Stimulated activated CD8-positive, alpha-beta memory T cell treated with anti-CD3 and anti-CD28 coated beads, Interleukin-4, amount 100 ng/mL, for 1 hour (primary cell): ENCODE data around the gene ABO.
"Not testable (repeated sequence)": the region's sequence is repeated elsewhere in the genome, so short reads cannot be mapped to it uniquely, and the experiment has no call there.

Source experiments
- DNase-seq, 2 donors: peaks; one replicate each; pipeline ENCODE4 v3.0.0-alpha.2; 2020; ENCODE audit warnings: low read depth in 2 of 2, low spot score in 1 of 2

Gene ABO

DNA sequence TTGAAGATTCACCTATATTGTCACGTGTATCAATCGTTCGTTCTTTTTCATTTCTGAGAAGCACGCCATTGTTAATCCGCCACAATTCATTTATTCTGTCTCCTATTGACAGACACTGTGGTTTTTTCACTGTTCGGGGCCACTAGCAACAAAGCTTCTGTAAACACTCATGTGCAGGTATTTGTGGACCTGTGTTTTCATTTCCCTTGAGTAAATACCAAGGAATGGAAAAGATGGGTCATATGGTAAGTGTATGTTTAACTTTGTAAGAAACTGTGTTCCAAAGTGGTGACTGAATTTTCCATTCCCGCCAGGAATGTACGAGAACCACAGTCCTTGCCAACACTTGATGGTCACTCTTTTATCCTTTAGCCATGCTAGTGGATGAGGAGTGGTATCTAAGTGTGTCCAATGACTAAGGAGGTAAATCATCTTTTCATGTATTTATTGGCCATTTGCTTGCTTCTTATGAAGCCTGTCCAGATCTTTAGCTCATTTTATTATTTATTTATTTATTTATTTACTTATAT is 10.7 kb downstream of the ABO start:
- no peak for DNase-seq

DNA sequence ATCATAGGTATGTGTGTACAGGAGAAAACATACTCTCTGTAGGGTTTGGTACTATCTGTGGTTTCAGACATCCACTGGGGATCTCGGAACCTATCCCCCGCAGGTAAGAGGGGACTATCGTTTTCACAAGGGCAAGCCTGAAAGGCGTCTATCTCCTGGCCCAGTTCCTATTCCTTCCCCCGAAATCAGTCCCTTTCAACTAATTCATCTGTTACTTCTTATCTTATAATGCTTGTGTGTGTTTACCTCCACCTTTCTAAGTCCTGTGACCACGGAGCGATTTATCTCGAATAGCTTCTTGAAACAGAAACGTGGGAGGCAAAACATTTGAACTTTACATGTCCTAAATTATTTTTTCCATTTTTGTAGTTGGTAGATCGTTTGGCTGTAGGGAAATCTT is 11.4 kb downstream of the ABO start:
- DNase-seq, result no peak

DNA sequence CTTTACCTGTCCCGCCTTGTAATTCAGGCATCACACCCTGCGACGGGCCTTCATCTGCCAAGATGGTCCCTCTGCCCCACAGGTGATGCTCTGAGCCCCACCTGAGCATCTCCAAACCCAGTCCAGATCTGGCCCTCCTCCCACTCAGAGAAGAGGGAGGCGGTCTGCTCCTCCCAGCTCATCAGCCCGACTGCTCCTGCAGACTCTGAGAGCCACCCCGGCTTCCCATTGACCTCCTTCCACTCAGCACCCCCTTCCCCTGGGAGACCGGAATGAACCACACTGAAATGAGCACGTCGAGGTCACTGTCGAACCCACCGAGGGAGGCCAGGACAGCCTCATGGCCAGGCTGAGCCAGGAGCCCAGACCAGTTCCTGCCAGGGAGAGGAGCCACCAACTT is 12.8 kb downstream of the ABO start:
- no peak for DNase-seq

DNA sequence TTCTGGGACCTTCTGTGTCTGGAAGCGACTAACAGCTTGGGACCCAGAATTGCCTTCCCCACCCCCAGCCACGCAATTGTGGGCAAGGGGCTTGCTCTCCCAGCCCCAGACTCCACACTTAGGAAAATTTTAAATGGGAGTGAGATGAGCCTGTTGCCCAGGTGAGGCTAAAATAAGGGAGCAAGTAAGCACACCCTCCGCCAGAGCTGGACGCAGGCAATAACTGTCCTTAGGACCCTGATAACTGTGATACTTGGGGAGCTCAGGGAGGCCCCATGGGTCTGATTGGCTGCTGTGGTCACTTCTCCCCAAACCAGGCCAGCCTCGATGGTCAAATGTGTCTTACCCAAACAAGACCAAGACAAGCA is 13.3 kb downstream of the ABO start:
- no peak for DNase-seq

DNA sequence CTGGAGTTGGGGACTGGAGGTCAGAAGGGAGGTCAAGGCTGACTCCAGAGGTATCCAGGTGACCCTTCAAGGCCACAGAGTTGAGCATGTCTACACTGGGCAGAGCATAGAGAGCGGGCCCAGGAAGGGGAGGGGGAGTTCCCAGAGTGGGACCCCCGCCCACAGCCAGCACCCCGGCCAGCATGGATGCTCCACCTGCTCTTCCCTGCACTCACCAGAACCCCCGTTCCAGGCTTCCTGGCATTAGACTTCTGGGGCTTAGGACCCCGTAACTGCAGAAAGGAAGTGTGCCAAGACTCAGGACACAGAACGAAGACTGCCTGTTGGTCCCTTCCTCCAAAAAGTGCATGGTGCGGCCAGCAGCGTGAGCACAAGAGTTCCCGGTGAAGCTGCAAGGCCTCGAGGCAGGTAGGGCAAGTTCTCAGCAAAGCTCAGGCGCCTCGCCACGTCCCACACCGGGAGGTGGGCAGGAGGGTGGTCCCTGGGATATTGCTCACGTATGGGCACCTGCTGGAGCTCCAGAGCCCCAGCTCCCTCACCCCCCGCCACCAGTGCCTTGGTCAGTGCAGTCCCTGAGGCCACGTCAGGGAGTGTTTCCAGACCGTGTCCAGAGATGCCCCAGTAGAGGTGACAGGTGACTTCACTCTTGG is 13.8 kb downstream of the ABO start:
- DNase-seq, result no peak

DNA sequence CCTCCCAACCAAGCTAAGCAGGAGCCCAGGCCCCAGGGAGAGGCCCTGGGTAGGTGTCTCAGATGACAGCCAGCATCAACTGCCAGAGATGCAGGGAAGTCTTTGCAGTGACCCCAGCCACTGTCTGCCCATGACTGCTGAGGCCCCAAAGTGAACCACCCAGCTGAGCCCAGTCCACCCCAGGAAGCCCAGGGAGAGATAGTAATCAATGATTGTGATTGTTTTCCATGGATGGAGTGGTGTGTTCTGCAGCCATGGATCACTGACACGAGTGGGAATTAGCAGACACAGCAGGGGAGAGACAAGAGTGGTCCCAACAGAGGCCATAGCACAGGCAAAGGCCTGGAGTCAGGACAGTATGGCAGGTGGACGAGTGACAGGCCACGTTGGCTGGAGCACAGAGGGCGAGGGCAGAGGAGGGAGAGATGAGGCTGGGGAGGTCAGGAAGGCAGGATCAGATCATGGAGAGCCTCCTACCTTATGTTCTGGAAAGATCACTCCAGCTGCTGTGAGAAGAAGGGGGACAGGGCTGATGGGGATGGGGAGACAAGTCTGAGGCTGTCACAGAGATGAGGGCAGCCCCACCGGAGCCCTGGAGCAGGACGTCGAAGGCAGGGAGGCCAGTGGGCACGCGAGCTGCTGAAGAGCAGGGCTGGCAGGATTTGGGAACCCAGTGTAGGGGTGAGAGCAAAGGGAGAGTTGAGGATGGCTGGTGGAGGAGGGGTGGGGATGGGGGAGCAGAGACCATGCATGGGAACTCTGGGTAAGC is 14.5 kb downstream of the ABO start:
- DNase-seq, result no peak

DNA sequence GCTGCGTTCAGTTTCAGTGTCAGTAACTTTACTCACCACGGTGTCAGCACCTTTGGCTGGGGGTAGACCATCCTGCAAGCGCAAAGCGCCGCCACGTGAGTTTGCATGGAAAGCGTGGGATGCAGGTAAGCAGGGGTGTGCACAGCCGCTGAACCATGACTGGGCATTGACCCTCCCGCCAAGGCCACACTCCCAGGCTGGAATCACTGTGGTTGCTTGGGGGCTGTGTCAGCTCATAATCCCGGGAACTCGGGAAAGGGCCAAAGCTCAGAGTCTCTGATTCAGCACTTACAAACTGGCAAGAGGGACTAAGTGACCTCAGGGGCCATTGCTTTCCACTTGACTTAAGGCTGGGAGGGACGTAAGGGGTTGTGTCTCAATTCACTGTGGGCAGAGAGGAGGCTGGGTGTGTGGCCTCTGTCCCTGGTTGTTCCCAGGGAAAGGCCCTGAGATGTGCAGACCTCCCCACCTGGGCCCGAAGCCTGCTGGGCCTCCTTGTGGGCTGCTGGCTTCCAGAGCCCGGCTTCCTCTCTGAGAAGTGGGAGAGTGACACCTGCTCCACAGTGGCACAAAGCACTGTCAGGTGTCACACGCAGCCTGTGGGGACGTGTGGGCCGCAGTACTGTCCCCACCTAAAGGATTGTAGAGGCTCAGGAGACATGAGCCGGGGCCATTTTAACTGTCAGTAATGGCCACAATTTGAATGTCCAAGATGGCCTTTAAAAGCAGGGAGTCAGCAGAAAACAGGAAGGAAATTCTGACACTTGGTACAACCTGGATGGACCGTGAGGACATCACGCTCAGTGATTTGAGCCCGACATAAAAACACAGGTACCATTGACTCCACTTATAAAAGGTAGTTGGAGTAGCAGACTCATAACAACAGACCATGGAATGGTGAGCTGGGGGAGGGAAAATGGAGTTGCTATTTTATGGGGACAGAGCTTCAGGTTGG is 16.7 kb downstream of the ABO start:
- no peak for DNase-seq

DNA sequence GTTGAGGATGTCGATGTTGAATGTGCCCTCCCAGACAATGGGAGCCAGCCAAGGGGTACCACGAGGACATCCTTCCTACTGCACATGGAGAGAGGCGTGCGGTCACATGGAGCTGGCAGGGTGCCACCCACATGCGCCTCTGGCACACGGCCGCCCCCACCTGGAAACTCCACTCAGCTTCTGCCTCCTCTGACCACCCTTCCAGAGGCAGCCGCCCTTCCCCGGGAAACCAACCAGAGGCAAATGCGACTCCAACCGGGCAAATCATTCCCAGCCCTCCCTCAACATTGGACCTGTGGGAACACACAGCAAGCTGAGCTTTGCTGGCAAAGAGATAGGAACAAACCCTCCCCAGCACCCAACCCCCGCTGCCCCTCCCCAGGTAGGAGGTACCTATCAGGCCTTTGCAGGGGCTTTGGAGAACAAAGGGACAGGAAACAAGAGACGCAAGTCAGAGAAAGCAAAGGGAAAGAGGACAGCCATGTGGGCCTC is 17.5 kb downstream of the ABO start:
- DNase-seq, result no peak

DNA sequence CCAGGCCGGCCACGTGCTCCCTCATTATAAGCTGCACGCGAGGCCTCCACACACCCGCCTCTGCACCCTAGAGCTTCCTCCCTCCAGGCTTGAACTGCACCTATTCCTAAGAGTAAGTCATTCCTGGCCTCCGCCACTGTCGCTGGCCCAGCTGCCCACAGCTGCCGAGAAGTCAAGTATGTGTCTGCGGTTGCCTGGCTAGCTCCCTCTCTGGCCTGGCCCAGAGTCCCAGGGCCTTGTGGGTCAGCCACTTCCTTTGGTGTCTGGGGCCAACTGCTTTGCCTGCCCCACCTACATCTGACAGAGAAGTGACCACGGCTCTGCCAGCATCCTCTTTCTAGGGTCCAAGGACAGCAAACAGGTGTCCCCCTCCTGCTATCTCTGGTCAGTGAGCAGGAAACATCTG is 18.3 kb downstream of the ABO start:
- DNase-seq, result no peak

DNA sequence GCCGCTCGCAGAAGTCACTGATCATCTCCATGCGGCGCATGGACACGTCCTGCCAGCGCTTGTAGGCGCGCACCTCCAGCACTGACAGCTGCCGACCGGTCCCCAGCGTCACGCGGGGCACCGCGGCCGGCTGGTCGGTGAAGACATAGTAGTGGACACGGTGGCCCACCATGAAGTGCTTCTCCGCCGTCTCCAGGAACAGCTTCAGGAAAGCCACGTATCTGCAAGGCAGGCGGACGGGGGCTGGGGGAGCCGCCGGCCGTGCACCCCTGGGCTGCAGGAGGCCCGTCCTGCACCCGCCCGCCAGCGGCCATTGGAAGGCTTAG is 18.9 kb downstream of the ABO start:
- DNase-seq, result no peak

DNA sequence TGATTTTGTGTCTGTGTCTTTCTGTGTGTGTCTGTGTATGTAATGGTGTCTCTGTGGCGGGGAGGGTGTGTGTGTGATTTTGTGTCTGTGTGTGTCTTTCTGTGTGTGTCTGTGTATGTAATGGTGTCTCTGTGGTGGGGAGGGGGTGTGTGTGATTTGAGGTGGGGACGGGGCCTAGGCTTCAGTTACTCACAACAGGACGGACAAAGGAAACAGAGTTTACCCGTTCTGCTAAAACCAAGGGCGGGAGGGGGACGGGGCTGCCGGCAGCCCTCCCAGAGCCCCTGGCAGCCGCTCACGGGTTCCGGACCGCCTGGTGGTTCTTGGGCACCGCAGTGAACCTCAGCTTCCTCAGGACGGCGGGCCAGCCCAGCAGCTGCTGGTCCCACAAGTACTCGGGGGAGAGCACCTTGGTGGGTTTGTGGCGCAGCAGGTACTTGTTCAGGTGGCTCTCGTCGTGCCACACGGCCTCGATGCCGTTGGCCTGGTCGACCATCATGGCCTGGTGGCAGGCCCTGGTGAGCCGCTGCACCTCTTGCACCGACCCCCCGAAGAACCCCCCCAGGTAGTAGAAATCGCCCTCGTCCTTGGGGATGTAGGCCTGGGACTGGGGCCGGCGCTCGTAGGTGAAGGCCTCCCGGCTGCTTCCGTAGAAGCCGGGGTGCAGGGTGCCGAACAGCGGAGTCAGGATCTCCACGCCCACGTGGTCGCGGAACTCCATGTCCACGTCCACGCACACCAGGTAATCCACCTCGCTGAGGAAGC is 19.4 kb downstream of the ABO start:
- no peak for DNase-seq

DNA sequence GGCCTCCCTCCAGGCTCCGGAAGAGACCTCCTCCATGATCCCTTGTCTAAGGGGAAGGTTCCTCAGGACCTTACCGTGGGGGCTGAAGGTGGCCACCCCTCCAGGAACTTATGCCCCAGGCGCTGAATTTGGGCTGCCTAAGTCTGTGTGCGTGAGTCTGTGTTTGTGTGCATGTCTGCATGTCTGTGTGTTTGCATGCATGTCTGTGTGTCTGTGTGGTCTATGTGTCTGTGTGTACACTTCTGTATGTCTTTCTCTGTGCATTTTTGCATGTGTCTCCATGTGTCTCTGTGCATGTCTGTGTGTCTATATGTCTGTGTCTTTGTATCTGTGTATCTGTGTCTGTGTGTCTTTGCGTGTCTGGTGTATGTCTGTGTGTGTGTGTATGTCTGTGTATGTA is 20.5 kb downstream of the ABO start:
- no peak for DNase-seq

DNA sequence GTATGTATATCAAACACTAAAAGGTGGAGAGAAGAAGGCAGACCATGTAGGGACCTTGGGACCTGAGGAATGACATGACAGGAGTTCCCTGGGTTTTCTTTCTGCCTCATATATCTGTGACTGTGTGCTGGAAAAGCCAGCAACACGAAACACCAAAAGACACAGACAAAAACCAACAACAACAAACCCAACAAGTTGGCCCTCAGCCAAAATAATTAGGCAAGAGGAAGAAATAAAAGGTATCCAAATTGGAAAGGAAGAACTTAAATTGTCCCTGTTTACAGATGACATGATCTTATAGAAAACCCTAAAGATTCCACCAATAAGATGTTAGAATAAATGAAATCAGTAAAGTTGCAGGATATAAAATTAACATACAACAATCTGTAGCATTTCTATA is 21.7 kb downstream of the ABO start:
- DNase-seq, result no peak

DNA sequence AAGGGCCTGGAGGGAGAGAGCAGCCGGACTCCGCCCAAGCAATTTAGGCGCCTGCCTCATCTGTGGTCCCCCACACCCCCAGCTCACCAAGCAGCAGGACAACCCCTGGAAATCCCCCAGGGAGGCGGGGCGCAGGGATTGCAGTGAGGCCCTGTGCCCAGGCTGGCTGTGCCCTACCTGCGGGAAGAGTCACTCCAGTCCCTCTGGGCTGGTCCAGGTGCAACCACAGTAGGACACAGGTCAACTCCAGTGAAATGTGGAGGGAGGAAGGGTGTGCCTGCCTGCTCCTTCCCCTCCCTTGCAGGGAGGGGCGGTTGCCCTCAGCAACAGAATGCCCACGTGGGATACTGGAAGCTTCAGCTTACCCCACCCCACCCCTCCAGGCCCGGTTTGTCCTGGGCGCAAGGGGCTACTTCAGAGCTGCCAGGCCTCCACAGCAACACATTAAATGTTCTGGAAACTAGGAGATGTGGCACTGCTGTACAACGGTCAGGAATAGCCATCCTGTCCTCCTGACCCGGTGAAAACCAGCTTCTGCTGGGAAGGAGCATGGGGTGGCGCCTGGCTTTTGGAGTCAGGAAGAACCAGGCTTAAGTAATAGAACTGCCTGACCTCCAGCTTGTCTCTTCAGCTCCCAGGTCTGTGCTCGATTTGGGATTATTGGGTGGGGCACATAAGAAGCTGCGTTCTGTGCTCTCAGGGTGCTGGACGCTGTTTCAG is 22.5 kb downstream of the ABO start:
- no peak for DNase-seq

DNA sequence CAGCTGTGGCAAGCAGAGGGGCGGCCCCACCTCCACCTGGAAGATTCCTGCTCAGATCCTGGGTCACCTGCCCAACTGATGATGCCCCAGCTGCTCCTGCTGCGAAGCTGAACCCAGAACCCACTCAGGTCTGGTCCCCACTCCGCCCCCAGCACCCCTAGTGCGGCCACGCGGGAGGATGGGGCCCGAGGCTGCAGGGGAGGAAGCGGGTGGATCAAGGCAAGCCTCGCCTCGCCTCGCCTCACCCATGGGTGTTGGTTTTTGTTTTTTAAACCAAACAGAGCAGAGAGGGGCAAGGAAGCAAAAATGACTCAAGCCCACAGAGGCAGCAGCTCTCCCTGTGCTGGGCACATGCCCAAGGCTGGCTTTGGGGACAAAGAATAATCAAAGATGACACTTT is 23.2 kb downstream of the ABO start:
- DNase-seq, result no peak

DNA sequence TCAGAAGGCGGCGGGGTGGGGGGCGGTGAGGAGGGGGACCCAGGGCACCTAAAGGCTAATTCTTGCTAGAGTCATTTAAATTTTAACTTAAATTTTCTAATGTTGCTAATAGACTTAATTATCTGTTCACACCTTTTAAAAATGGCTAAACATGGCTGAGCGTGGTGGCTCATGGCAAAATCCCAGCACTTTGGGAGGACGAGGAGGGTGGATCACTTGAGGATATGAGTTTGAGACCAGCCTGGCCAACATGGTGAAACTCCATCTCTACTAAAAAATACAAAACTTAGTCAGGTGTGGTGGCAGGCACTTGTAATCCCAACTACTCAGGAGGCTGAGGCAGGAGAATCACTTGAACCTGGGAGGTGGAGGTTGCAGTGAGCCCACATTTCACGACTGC is 23.8 kb downstream of the ABO start:
- not testable (repeated sequence) for DNase-seq

DNA sequence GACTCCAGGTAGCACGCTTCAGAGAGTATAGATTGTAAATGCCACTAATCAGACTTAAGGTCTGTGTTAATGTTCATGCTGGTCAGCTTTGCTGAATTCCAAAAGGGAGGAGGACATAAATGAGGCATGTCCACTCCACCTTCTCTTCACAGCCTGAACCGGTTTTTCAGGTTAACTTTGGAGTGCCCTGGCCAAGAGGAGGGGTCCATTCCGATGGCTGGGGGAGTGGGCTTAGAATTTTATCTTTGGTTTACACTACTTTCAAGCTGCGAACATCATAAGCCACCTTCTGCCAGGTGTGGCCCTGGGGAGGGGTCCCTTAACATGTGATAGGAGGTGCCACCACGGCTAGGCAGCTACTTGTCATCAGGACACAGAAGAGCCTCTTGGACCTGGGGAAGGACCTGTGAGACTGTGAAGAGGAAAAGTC is 24.2 kb downstream of the ABO start:
- no peak for DNase-seq

DNA sequence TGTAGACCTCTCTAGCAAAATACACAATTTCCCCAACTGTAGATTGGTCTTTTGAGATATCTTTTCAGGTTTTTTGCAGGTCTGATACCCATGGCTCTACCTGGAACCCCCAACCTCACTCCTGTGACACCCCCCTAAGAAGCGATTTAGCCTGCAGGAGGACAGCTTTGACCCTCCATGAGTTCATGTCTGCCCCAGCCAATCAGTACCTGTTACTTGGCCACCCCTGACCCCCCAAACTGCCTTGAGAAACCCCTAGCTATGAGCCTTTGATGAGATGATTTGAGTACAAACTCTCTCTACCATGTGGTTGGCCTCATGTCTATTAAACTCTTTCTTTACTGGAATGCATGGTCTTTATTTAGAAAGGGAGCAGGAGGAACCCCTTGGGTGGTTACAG is 25.7 kb downstream of the ABO start:
- no peak for DNase-seq

DNA sequence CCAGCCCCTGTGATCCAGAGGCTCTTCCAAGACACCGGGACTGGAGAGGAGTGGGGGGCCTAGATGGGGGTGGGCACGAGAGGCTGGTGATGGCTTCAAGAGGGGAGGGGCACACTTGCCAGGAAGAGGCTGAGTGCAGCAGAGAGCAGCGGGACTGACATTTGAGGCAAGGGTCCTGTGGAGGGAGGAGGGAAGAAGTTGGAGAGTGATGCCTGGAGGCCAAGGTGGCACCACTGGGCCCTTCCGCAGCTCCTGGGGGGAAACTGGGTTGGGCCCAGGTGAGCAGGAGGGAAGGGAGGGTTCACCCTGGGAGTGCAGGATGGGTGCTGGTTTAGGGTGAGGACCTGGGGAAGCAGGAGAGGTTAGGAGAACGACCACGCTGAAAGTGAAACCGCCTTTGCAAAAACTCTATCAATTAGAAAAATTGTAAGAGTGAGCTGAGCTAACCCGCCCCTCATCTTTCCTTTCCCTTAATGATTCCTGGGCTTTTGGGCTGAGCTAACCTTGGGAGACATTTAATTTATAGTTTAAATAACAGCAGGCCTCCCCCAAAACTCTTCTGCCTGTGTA is 26.2 kb downstream of the ABO start:
- DNase-seq, result no peak

DNA sequence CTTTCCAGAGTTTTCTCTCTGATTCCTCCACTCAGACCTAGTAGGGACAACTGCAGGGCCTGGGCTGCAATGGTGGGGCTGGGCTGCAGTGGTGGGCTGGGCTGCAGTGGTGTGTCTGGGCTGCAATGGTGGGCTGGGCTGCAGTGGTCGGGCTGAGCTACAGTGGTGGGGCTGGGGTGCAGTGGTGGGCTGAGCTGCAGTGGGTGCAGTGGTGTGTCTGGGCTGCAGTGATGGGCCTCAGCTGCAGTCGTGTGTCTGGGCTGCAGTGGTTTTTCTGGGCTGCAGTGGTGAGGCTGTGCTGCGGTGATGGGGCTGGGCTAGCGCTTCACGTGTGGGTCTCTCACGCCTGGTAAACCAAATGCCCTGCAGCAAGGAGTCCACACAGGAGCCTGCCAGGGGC is 27.4 kb downstream of the ABO start:
- DNase-seq, result no peak
